Neutrophil (primary cell): ENCODE measurements around the gene TMEM17.

ENCODE experiments used
- H3K27ac ChIP-seq: fragments of 200-600 bp; sonication (generic); 2 replicates; pipeline ENCODE4 v1.5.1; 2016; ENCODE audit warnings: mild to moderate bottlenecking, moderate library complexity
- H3K27me3 ChIP-seq: fragments of 200-600 bp; sonication (generic); 2 replicates; pipeline ENCODE4 v1.6.0; 2016; ENCODE audit warnings: mild to moderate bottlenecking
- H3K36me3 ChIP-seq: fragments of 200-600 bp; sonication (generic); 2 replicates; pipeline ENCODE4 v1.5.1; 2017
- H3K4me1 ChIP-seq, 2 experiments: fragments of 200-600 bp in 1 of 2; sonication (generic) in 1 of 2; 1 replicate in 1 of 2; 2 replicates in 1 of 2; pipeline versions ENCODE4 v1.5.1 to v1.6.1; 2013 to 2016; ENCODE audit warnings: low read depth in 1 of 2, low read length in 1 of 2, mild to moderate bottlenecking in 1 of 2, moderate library complexity in 1 of 2; ENCODE audit not compliant: control insufficient read depth in 1 of 2, insufficient read depth in 1 of 2
- H3K4me3 ChIP-seq, 2 experiments: fragments of 200-600 bp in 1 of 2; sonication (generic) in 1 of 2; 1 replicate in 1 of 2; 2 replicates in 1 of 2; pipeline ENCODE4 v1.5.1; 2013 to 2016; ENCODE audit warnings: low read depth in 1 of 2, low read length in 1 of 2, mild to moderate bottlenecking in 1 of 2, moderate library complexity in 1 of 2
- H3K9me3 ChIP-seq: fragments of 200-600 bp; sonication (generic); 2 replicates; pipeline ENCODE4 v1.5.1; 2016
- TF ChIP-seq, protein P1 (sequence below): fragments of 200-600 bp; sonication (generic); IDR thresholded peaks from 2 replicates; pipeline ENCODE4 v1.5.1; 2016; ENCODE audit warnings: antibody characterized with exemption

The TMEM17 gene

DNA sequence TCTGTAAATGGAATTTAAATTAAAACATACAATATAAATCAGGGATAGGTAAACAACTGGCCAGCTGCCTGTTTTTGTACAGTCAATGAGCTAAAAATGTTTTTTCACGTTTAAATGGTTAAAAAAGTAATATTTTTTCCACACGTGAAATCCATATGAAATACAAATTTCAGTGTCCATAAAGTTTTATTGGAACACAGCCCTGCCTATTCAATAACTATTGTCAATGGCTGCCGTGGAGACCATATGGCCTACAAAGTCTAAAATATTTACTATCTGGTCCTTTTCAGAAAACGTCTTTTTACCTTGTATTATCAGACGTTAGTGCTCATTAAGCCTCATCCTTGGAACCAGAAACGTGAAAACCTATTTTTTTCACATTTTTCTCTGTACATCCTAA, 1.3 kb downstream of the TMEM17 start:
- Histone ChIP-seq H3K4me3 (no peak overlapping the region), H3K9me3 (no peaks in the 10 kb centered on the region), H3K4me1 (peaks cover 0 to 12% of the 10 kb centered on the region in 2 experiments), H3K27ac (no peak overlapping the region), H3K27me3 (no peaks in the 10 kb centered on the region), H3K36me3 (no peaks in the 10 kb centered on the region)
- TF ChIP-seq, protein P1, sequence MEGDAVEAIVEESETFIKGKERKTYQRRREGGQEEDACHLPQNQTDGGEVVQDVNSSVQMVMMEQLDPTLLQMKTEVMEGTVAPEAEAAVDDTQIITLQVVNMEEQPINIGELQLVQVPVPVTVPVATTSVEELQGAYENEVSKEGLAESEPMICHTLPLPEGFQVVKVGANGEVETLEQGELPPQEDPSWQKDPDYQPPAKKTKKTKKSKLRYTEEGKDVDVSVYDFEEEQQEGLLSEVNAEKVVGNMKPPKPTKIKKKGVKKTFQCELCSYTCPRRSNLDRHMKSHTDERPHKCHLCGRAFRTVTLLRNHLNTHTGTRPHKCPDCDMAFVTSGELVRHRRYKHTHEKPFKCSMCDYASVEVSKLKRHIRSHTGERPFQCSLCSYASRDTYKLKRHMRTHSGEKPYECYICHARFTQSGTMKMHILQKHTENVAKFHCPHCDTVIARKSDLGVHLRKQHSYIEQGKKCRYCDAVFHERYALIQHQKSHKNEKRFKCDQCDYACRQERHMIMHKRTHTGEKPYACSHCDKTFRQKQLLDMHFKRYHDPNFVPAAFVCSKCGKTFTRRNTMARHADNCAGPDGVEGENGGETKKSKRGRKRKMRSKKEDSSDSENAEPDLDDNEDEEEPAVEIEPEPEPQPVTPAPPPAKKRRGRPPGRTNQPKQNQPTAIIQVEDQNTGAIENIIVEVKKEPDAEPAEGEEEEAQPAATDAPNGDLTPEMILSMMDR: no peak

DNA sequence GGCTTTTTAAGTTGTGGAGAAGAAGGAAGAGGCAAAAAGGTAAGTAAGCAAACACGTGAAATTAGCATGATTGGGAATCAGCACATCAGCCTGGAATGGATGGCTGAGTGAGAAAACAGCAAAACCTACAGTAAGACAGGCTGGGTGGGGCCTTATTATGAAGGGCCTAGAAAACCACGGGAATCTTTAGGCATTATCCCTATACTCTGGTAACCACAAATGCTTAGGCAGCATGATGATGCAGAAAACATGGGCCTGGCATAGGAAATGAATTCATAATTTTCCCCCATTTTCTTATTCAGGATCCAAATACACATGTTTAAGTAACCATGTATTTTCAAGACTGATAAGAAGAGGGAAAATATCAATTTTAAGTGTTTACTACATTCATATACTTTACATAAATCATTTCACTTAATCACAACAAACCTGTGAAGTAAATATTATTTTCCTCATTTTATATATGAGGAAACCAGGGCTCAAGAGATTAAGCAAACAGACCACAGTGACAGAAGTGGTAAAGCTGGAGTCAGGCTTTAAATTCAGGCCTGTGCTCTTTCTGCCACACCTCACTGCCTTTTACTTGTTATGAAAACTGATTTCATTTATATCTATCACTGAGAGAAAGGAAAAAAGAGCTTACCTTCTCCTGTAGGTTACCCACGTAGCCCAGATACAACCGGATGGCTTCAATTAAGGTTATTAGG, 4.0 kb downstream of the TMEM17 start:
- Histone ChIP-seq H3K4me1 (peaks cover 0 to 12% of the 10 kb centered on the region in 2 experiments), H3K4me3 (no peak overlapping the region)
- TF ChIP-seq, protein P1: no peak

DNA sequence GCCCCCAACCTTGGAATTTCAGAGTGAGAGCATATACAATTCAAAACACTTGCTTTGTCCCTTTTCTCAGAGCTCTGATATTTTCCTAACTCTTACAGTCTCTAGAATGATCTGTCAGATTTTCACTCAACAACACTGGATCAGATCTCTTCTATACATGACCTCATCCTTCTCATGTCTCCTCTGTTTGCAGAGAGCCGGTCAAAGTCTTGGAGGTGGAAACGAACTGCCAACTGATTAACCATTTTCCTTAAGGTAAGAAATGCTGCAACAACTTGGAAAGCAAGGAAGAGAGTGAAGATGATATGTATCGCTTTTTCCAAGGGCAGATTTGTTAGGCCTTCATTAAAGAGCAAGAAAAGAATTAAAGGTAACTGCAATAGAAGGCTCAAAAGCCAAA, 4.9 kb downstream of the TMEM17 start:
- Histone ChIP-seq H3K4me3 (no peak overlapping the region), H3K27me3 (no peaks in the 10 kb centered on the region), H3K36me3 (no peaks in the 10 kb centered on the region), H3K27ac (no peak overlapping the region), H3K4me1 (peaks cover 0 to 6% of the 10 kb centered on the region in 2 experiments), H3K9me3 (no peaks in the 10 kb centered on the region)
- TF ChIP-seq, protein P1: no peak

More for the DNA sequence above, 4.0 kb downstream of the TMEM17 start:
- no peaks in the 10 kb centered on the region for H3K9me3 ChIP-seq
- H3K36me3 ChIP-seq: no peaks in the 10 kb centered on the region
- no peak overlapping the region for H3K27ac ChIP-seq
- H3K27me3 ChIP-seq: no peaks in the 10 kb centered on the region

DNA sequence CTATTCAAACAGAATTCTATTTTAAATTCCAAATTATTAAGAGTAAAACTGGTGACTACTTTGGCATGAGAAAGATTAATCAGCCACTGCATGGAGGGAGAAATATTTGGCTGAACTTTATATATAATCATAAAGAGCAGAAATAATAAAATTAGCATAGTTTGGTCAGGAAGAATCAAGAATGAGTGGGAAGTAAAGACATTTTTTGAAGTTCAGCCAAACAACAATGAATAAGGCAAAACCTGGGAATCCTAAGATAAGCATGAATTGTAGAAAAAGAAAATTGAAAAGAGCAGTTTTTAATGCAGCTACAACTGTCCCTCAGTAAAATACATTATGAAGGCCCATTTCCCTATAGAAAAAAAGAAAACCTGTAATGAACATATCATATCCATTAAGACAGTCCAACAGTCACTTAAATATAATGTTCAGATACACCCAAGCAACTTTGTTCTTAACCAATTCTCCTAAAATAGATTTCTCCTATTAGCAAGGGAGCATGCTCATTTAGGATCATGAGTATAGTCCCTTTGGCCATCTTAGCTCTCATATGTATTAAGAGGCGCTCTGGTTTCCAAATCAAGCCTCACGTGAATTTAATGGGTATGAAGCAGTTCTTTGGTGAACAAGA, 6.5 kb downstream of the TMEM17 start:
- Histone ChIP-seq H3K36me3 (no peaks in the 10 kb centered on the region), H3K4me1 (no peaks in the 10 kb centered on the region), H3K27ac (no peak overlapping the region), H3K27me3 (no peaks in the 10 kb centered on the region), H3K4me3 (no peak overlapping the region), H3K9me3 (no peaks in the 10 kb centered on the region)
- TF ChIP-seq, protein P1: no peak

DNA sequence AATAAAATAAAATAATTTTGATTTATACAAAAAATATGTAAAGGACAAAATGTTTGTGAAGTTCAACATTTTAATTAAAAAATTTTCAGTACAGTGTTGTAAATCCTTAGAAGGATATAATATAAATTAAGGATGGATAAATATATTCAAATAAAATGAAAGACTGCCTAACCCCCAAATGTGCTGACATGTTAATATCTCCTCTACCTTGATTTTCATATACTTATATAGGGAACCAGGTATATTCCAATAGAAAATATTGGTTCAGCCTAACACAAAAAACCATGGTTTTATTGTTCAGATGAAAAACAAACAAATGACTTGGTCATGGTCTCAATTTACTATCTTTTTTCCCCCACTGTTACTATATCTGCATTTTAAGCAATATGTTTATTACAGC, 7.3 kb downstream of the TMEM17 start:
- Histone ChIP-seq H3K36me3 (no peaks in the 10 kb centered on the region), H3K4me1 (no peaks in the 10 kb centered on the region), H3K9me3 (no peaks in the 10 kb centered on the region), H3K27me3 (no peaks in the 10 kb centered on the region), H3K27ac (no peak overlapping the region), H3K4me3 (no peak overlapping the region)
- TF ChIP-seq, protein P1: no peak
